Ramos (cell line): Measurements from ENCODE around the gene TNP2.

Source experiments
- in situ Hi-C: fragments of 300-500 bp; cut with MboI; formaldehyde crosslinking; loops from one replicate; pipeline ENCODE4 v1.14.3; 2022; ENCODE audit warnings: low sequenced_read_pairs; ENCODE audit not compliant: unreplicated experiment

The TNP2 gene

GRCh38 chr16:11259655-11260595 lies 9.2 kb downstream of the TNP2 start:
- in situ Hi-C loops, result loop anchor here (5.0 kb wide), 2 partner anchors 32 to 97 kb away; no protein-coding TSS in a partner anchor

DNA sequence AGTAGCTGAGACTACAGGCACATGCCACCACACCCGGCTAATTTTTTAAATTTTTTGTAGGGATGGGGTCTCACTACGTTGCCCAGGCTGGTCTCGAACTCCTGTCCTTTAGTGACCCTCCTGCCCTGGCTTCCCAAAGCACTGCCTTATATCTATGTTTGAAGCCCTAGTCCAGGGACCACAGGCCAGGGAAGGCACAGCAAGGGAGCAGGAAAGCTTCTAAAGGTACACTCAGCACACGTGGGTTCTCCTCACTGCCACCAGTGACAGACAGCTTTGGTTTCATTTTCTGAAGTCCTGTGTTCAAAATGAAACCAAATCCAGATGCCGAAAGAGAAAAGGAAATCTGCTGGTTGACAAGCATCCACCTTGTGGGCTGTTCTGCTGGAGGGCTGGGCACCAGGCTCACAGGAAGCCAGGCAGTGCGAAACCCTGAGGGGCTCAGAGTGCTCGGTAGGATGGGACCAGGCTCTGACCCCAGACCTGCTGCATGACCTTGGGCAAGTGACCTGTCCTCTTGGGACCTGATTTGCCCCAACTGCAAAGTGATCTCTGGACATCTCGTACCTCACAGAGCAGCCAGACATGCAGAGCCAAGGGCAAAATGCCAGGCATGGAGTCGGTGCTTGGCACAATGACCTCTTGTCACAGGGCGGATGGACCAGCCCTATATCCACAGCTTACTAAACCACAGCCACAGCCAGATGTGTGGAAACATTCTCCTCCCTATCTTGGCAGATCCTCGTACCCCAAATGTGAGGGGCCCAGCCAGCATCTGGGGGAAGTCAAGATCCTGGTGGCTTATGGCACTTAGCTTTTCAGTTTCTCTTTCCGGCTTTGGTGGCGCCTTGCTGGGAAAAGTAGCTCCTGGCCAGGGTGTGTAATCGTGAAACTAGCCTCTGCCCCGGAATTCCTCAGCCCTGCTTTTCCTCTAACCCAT lies 10.3 kb downstream of the TNP2 start:
- in situ Hi-C loops, result loop anchor here (5.0 kb wide), 2 partner anchors 33 to 98 kb away; no protein-coding TSS in a partner anchor

GRCh38 chr16:11257131-11257938 lies 11.8 kb downstream of the TNP2 start:
- in situ Hi-C loops, result loop anchor here (5.0 kb wide), 2 partner anchors 35 to 100 kb away; no protein-coding TSS in a partner anchor

DNA sequence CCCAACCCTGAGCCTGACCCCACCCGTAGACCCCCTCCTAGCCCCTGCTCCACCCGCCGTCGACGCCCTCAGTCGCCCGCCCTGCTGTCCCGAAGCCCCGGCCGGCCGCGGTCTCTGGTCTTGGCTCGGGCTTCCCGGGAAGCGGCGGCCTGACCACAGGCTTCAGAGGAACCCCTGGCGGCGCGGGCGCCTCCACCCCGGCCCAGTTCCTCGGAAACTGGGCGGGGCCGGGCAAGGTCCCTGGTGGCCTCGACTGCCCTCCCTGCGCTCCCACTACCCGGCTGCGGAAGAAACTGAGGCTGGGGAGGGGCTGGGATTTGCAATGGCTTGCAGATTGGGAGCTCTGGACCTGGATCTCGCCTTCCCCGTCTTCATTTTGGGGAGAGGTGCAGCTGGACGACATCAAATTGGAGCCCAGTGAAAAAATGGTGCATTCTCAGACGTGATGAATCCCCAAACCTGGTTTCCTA lies 12.4 kb downstream of the TNP2 start:
- in situ Hi-C loops, result loop anchor here (5.0 kb wide), 2 partner anchors 36 to 101 kb away; no protein-coding TSS in a partner anchor

DNA sequence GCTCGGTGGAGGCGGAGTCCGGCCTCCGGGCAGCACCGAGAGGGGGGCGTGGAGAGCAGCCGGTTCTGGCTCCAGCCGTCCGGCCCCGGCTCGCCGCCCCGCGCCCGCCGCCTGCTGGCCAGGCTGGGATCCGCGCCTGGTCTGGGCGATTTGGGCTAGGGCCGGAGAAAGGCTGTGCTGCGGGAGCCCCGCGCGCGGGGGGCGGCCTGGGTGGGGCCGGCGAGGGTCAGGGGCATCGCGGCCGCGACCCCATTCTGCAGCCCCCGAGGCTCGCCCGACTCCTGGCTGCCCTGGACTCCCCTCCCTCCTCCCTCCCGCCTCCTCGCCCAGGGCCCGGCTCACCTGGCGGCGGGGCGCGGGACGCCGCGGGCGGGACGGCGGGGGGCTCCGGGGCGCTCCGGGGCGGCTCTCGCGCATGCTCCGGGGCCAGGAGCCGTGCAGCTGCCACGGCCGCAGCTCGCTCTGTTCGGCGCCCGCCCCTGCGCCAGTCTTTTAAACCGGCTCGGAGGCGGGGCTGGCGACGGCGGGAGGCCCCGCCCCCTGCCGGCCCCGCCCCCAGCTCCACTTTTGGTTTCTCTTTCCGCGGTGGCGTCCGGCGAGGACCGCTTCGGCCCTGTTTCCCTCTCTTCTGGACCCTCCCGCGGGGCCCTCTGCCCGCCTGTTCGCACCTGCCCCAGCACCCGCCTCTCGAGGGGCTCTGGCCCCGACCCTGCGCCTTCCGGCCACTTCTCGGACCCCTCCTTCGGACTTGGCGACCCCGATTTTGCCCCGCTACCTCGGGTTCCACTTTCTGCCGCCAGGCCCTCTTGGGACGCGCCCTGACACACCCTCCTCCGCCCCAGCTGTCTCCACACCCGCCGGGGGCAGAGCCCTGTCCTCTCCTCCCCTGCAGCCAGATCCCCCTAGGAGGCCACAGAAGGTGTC lies 13.1 kb downstream of the TNP2 start, which contains the start of gene SOCS1:
Gene SOCS1, minus strand, starts transcription at position 468 of the 924 bp plus-strand sequence. CDS start 726 bp downstream, outside the sequence.
- in situ Hi-C loops, result loop anchor here (5.0 kb wide), 2 partner anchors 36 to 101 kb away; no protein-coding TSS in a partner anchor

GRCh38 chr16:11254913-11255736 lies 14.0 kb downstream of the TNP2 start:
- in situ Hi-C loops, result loop anchor here (5.0 kb wide), 2 partner anchors 37 to 102 kb away; no protein-coding TSS in a partner anchor

DNA sequence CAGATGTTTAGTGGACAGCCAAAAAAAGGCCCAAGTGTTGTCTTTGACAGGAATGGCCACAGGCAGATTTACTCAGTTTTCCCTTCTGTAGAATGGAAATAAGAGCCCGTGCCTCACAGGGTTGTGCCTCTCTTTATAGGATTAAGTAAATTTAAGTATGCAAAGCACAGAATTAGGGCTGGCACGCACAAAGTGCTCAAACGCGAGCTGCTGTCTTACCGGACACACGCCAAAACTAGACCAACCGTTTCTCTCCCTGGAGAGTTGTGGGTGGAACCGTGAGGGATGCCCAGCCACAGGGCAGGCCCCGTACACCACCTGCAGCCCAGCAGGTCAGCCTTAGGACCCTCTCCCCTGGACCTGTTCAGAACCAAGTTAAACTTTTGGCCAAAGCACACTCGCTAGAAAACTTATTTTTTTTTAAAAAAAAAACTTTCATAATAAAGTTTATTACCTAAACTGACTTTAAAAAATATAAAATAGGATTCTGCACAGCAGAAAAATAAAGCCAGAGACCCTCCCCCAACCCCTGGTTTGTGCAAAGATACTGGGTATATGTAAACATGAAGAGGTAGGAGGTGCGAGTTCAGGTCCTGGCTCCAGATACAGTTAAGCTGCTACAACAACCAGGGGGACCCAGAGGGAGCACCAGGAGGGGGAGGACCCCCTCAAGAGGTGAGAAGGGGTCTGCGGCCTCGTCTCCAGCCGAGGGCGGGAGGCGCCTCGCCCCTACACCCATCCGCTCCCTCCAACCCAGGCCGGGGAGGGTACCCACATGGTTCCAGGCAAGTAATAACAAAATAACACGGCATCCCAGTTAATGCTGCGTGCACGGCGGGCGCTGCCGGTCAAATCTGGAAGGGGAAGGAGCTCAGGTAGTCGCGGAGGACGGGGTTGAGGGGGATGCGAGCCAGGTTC lies 14.9 kb downstream of the TNP2 start:
- in situ Hi-C loops, result no loop called here

- in situ Hi-C loops, result no loop called here
Measured at GRCh38 chr16:11253009-11253994, 15.8 kb downstream of the TNP2 start.

GRCh38 chr16:11252482-11252931 lies 16.6 kb downstream of the TNP2 start:
- in situ Hi-C loops, result no loop called here

DNA sequence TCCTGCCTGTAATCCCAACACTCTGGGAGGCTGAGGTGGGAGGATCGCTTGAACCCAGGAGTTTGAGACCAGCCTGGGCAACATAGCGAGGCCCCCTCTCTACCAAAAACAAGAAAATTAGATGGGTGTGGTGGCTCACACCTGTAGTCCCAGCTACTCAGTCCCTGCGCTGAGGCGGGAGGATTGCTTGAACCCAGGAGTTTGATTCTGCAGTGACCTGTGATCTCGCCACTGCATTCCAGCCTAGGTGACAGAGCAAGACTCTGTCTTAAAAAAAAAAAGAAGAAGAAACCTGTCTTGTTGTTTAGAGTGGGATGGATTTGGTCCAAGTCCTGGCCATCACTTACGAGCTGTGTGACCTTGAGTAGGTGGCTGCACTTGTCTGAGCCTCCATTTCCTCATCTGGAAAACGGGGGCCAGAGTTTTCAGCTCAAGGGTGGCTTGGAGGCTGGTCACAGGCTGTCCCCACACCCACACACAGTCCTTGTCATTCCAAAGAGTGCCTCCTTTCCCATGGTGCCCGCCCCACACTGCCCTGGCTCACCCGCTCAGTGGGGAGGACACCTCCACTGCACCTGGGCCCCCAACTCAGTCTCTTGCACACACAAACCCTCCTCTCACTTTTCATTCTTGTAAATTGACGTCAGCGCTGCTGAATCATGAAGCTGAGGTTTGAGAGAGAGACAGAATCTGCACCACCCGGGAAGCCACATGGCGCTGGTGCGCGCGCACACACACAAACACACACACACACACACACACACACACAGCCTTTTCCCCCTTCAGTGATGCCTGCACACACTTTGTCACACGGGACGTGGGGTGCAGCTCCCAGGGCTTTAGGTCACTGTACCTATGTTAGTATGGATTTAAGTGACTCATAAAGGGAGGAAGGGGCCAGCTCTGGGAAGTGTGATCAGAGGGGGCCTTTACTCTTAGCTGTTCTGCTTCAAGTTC lies 17.3 kb downstream of the TNP2 start:
- in situ Hi-C loops, result no loop called here

GRCh38 chr16:11250786-11251524 lies 18.2 kb downstream of the TNP2 start:
- in situ Hi-C loops, result no loop called here

DNA sequence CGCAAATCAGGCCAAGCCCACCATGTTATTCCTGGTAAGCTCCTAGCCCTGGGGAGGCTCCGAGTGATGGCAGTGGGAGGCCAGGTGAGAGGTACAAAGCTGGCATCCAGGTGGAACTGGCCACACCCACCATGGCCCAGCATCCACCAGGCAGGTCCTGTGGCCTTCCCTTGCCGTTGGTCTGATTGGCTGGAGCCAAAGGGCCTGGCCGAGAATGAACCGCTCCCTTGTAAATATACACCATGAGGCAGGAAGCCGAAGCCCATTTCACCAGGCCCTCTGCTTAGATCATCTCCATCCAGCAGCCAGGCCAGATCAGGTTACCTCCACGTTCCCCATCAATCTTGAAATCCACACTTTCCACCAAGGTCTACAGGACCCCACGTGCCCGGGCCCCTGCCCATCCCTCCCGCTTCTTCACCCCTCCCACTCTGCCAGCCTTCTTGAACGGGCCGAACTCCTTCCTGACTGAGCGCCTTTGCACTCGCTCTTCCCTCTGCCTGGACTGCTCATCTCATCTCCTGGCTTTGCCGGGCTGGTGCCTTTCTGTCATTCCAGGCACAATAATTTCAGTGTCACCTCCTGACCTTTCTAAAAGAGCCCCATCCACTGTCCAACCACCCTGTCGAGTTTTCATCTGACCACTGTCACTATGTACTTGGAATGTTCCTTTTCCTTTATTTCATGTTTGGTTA lies 18.9 kb downstream of the TNP2 start:
- in situ Hi-C loops, result no loop called here
